HepG2 (cell line): Measurements from ENCODE around the gene KATNBL1. TPM values are rescaled to one million over a fixed set of nuclear protein-coding genes. Genes with fewer than 3 reads are reported as not detected.

ENCODE experiments used
- ATAC-seq: fragments of 200-7000 bp; cut with Tn5 transposase; 3 replicates; pipeline ENCODE4 v1.9.1; 2020; ENCODE audit warnings: mild to moderate bottlenecking, moderate library complexity
- BruUV-seq: library from RNA; stranded (reverse); fragments of 400-500 nt; replicated peaks from 2 replicates; lab custom pipeline; 2021; lab: Mats Ljungman, UMichigan
- CTCF ChIA-PET: fragments of 300-600 bp; formaldehyde crosslinking; extraction: SDS; loops from one replicate; lab custom pipeline; 2021; ENCODE audit warnings: low total read pairs, inconsistent platforms, low intra/inter-chr PET ratio; lab: Yijun Ruan, JAX
- POLR2A ChIA-PET: fragments of 350-600 bp; sonication (Branson Sonifier 250); formaldehyde crosslinking; loops from one replicate; lab custom pipeline; 2020; ENCODE audit warnings: antibody characterized with exemption, inconsistent platforms; lab: Yijun Ruan, JAX
- DNase-seq: peaks from one replicate; pipeline ENCODE4 v3.0.0-alpha.2; 2015; ENCODE audit warnings: low spot score
- FAIRE-seq: peaks from 3 replicates; lab custom pipeline; 2011; peaks lifted over from hg19 to GRCh38; lab: Jason Lieb, UNC
- H2AFZ ChIP-seq: one replicate; pipeline ENCODE4 v1.6.1; 2011; ENCODE audit warnings: low read length, inconsistent platforms
- H3K27ac ChIP-seq: fragments of 300-600 bp; 3 replicates; pipeline ENCODE4 v1.8.0; 2011; ENCODE audit warnings: mixed run types, mild to moderate bottlenecking, mixed read lengths, low read length, inconsistent platforms; ENCODE audit not compliant: insufficient read depth; ENCODE audit errors: extremely low read length
- H3K27me3 ChIP-seq, 2 experiments: fragments of 200-600 bp in 1 of 2; 2 replicates in 1 of 2; 3 replicates in 1 of 2; pipeline versions ENCODE4 v1.6.0 to v1.8.0; 2011; ENCODE audit warnings: low read length in 2 of 2, mild to moderate bottlenecking in 2 of 2, moderate library complexity in 2 of 2, inconsistent platforms in 1 of 2; ENCODE audit not compliant: insufficient read depth in 2 of 2, control insufficient read depth in 1 of 2
- H3K36me3 ChIP-seq, 2 experiments: fragments of 200-600 bp in 1 of 2; replicated peaks in 1 of 2; 2 replicates in 1 of 2; 3 replicates in 1 of 2; pipeline versions ENCODE4 v1.5.1 to v1.8.0; 2011; ENCODE audit warnings: low read length in 2 of 2, inconsistent platforms in 1 of 2; ENCODE audit not compliant: insufficient read depth in 2 of 2, control insufficient read depth in 1 of 2
- H3K4me1 ChIP-seq: 2 replicates; pipeline ENCODE4 v1.5.1; 2012; ENCODE audit warnings: low read length, inconsistent platforms; ENCODE audit not compliant: insufficient read depth
- H3K4me2 ChIP-seq: 2 replicates; pipeline ENCODE4 v1.6.0; 2011; ENCODE audit warnings: low read depth, low read length, inconsistent platforms
- H3K4me3 ChIP-seq, 3 experiments: fragments of 200-600 bp in 1 of 3; sonication (generic), shearing (Covaris generic) in 1 of 3; replicated peaks in 1 of 3; 2 replicates each; pipeline ENCODE4 v1.5.1; 2011 to 2016; ENCODE audit warnings: low read length in 3 of 3, inconsistent platforms in 2 of 3, low read depth in 2 of 3, mild to moderate bottlenecking in 2 of 3, control low read depth in 1 of 3, mixed read lengths in 1 of 3; ENCODE audit not compliant: insufficient read depth in 1 of 3
- H3K79me2 ChIP-seq: one replicate; pipeline ENCODE4 v1.6.1; 2011; ENCODE audit warnings: low read length, inconsistent platforms; ENCODE audit not compliant: insufficient read depth
- H3K9ac ChIP-seq: 2 replicates; pipeline ENCODE4 v1.6.0; 2011; ENCODE audit warnings: mild to moderate bottlenecking, low read depth, low read length, inconsistent platforms; ENCODE audit not compliant: insufficient read depth
- H3K9me3 ChIP-seq: 2 replicates; pipeline ENCODE4 v1.5.1; 2012; ENCODE audit warnings: mild to moderate bottlenecking, low read length
- H4K20me1 ChIP-seq: 2 replicates; pipeline ENCODE4 v1.6.0; 2011; ENCODE audit warnings: inconsistent platforms, mild to moderate bottlenecking, low read length, moderate library complexity; ENCODE audit not compliant: insufficient read depth
- CERS6 ChIP-seq: sonication (generic); formaldehyde crosslinking; IDR thresholded peaks from 2 replicates; pipeline ENCODE4 v1.5.0; 2020; ENCODE audit warnings: missing genetic modification reagents
- KMT2B ChIP-seq: IDR thresholded peaks from 2 replicates; pipeline ENCODE4 v1.6.1; 2016; ENCODE audit warnings: missing genetic modification reagents, missing compliant biosample characterization
- MNT ChIP-seq: fragments of 450-650 bp; IDR thresholded peaks from 2 replicates; pipeline ENCODE4 v1.6.1; 2016
- SOX6 ChIP-seq, 2 experiments: fragments of 450-650 bp in 1 of 2; sonication (generic) in 1 of 2; formaldehyde crosslinking in 1 of 2; IDR thresholded peaks; 2 replicates each; pipeline versions ENCODE4 v1.4.0 to v1.6.1; 2017 to 2020; ENCODE audit warnings: antibody characterized with exemption in 1 of 2, mild to moderate bottlenecking in 1 of 2, missing genetic modification reagents in 1 of 2
- ZBTB49 ChIP-seq: sonication (generic); formaldehyde crosslinking; IDR thresholded peaks from 2 replicates; pipeline ENCODE4 v1.4.0; 2020; ENCODE audit warnings: missing genetic modification reagents, borderline replicate concordance
- ZFP82 ChIP-seq: sonication (generic); formaldehyde crosslinking; IDR thresholded peaks from 2 replicates; pipeline ENCODE4 v1.5.1; 2020; ENCODE audit warnings: mild to moderate bottlenecking, missing genetic modification reagents, borderline replicate concordance
- ZNF550 ChIP-seq: sonication (generic); formaldehyde crosslinking; IDR thresholded peaks from 2 replicates; pipeline ENCODE4 v1.4.0; 2020; ENCODE audit warnings: mild to moderate bottlenecking, missing genetic modification reagents, borderline replicate concordance
- ZNF567 ChIP-seq: sonication (generic); formaldehyde crosslinking; IDR thresholded peaks from 2 replicates; pipeline ENCODE4 v1.8.1; 2023; ENCODE audit warnings: mild to moderate bottlenecking, missing genetic modification reagents, borderline replicate concordance
- WGBS: methylation state at CpG from one replicate; pipeline ENCODE4 v1.1.6; 2017; ENCODE audit warnings: low lambda C conversion rate; 5-methylcytosine and 5-hydroxymethylcytosine counted together
- in situ Hi-C: cut with HindIII; loops from 2 replicates; pipeline ENCODE4 v1.10.0; 2017; ENCODE audit warnings: low pct_unique_long_range_greater_than_20kb; ENCODE audit not compliant: extremely low pct_ligation_motif_present
- intact Hi-C: fragments of 100-400 bp; cut with micrococcal nuclease; formaldehyde crosslinking; loops from one replicate; pipeline ENCODE4 v1.10.0; 2022; ENCODE audit not compliant: unreplicated experiment
- polyA plus RNA-seq, 8 experiments: library from polyadenylated mRNA; depleted of rRNA in 3 of 8; stranded (reverse) in 7 of 8; unstranded in 1 of 8; fragments of >200 nt; fragmentation: Illumina TruSeq in 4 of 8; extraction: Trizol in 4 of 8; gene quantifications; 2 replicates each; pipeline versions ENCODE4 v1.2.1 to v1.2.3, GENCODE V29; 2011 to 2016; ENCODE audit warnings: low read depth in 4 of 8, missing spikeins in 1 of 8, mixed read lengths in 1 of 8; ENCODE audit not compliant: insufficient read depth in 1 of 8
- total RNA-seq, 5 experiments: library from RNA; depleted of rRNA; stranded (reverse); fragments of >200 nt; fragmentation: Illumina TruSeq; extraction: Trizol; gene quantifications; 2 replicates each; pipeline ENCODE4 v1.2.3, GENCODE V29; 2016; ENCODE audit warnings: low read depth in 1 of 5

KATNBL1 gene
- total and polyA plus RNA-seq, 2 of the 13 experiments (the other 11 are each of a cell fraction or from before 2014, with no cell fraction given) = 23.4 to 42.8 TPM

- Histone ChIP-seq H3K4me1 (peaks cover 25% of the 10 kb centered on the region), H3K27ac (no peak overlapping the region), H3K9ac (no peak overlapping the region), H3K4me2 (no peak overlapping the region), H3K79me2 (peaks cover 7% of the 10 kb centered on the region), H3K27me3 (peaks cover 0 to 1% of the 10 kb centered on the region in 2 experiments; a peak in 1 of 5 replicates), H3K4me3 (no peak overlapping the region), H2AFZ (no peak overlapping the region)
- intact Hi-C loops (loop anchor here (10.0 kb wide), 1 partner anchor 238 kb away; the partner anchor contains the start of genes NOP10 and NUTM1), in situ Hi-C loops (no loop called here)
- FAIRE-seq (no peak), ATAC-seq (no peak), DNase-seq (no peak)
- ChIA-PET POLR2A (interaction anchor here (1.0 kb wide), 1 partner anchor 103 kb away, joined by 3 read pairs; the partner anchor contains the start of gene KATNBL1), CTCF (no interaction called here)
- WGBS = 95% methylated on average over 1 of the region's 1 CpG
- BruUV-seq = no TSS peak
- peak; percentile 86 for TF ChIP-seq MNT
- TF ChIP-seq SOX6 (IDR thresholded peaks at IDR 0.05) = no peak
- no peak for TF ChIP-seq SOX6 (CRISPR knock-in tag; IDR thresholded peaks at IDR 0.05)
- TF ChIP-seq, all 625 proteins: peak for 1
- Histone ChIP-seq H4K20me1 (no peaks in the 10 kb centered on the region), H3K36me3 (no peaks in the 10 kb centered on the region), H3K9me3 (no peaks in the 10 kb centered on the region)
Measured at GRCh38 chr15:34106423-34106822, 103.5 kb downstream of the KATNBL1 start.

GRCh38 chr15:34102175-34102925 is 107.5 kb downstream of the KATNBL1 start:
- BruUV-seq = TSS peak; percentile 88
- FAIRE-seq (no peak), DNase-seq (no peak), ATAC-seq (peak; percentile 22)
- peaks cover 27% of the 10 kb centered on the region for H3K4me1 ChIP-seq
- in situ Hi-C loops (no loop called here), intact Hi-C loops (loop anchor here (1.0 to 10.0 kb wide), 2 partner anchors 122 to 242 kb away; partner anchors contain the start of genes NOP10 and NUTM1)
- H3K27ac ChIP-seq = peak overlapping the region; percentile 72
- H3K9ac ChIP-seq = peak overlapping the region; percentile 91
- 11% methylated on average over 27 of the region's 29 CpGs for WGBS
- ChIA-PET POLR2A (interaction anchor here (0.7 to 2.8 kb wide), 13 partner anchors 8 to 240 kb away, joined by 3 to 16 read pairs (median 5); partner anchors contain the start of genes EMC4 and KATNBL1), CTCF (no interaction called here)
- H3K4me3 ChIP-seq = peak overlapping the region; percentile 75 to 95 (median 92)
- peaks cover 45% of the 10 kb centered on the region for H3K79me2 ChIP-seq
- peak overlapping the region; percentile 88 for H2AFZ ChIP-seq
- H4K20me1 ChIP-seq = no peaks in the 10 kb centered on the region
- no peaks in the 10 kb centered on the region for H3K9me3 ChIP-seq
- peak overlapping the region; percentile 84 for H3K4me2 ChIP-seq
- H3K27me3 ChIP-seq = peaks cover 0 to 3% of the 10 kb centered on the region in 2 experiments; a peak in 1 of 5 replicates
- no peaks in the 10 kb centered on the region for H3K36me3 ChIP-seq
- TF ChIP-seq ZBTB49 (CRISPR knock-in tag) (no peak), ZNF550 (0 out of 2 replicates have a peak, but pooled peaks have one; percentile 17), CERS6 (no peak), KMT2B (CRISPR knock-in tag) (0 out of 2 replicates have a peak, but pooled peaks have one; percentile 3), ZNF567 (peak; percentile 70; the same call in 1 of the 2 replicates), ZFP82 (CRISPR knock-in tag) (0 out of 2 replicates have a peak, but pooled peaks have one; percentile 75)
